Hematopoietic multipotent progenitor cell (in vitro differentiated cells): ENCODE data around the gene PPM1H. TPM values are rescaled to one million over a fixed set of nuclear protein-coding genes. Genes with fewer than 3 reads are reported as not detected.

Experiments used
- DNase-seq, 3 donors: peaks; one replicate each; pipeline ENCODE4 v3.0.0-alpha.2; 2011 to 2015; ENCODE audit warnings: low read depth in 2 of 3, low spot score in 2 of 3
- total RNA-seq: library from RNA; depleted of rRNA; stranded (reverse); fragments of >200 nt; gene quantifications from one replicate; pipeline ENCODE4 v1.2.3, GENCODE V29; 2012

PPM1H gene
- total RNA-seq, 1 donor: 15.1 TPM

DNA sequence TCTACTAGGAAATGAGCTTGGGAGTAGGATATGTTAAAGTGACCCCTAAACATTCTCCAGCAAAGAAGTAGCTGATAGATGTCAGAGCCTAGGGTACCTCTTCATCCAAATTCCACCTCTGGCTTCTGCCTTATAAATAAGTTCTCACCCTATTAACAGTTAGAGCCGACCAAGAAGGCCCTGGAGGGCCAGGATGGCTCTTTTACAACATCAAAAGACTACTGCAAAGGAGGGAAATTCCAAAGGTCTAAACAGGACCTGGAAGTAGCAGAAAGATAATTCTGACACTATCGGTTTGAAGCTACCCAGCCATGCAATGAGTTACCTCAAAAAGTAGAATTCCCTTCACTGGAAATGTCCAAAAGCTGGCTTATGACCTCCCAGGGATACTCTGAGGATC is 90.0 kb downstream of the PPM1H start:
- no peak for DNase-seq

DNA sequence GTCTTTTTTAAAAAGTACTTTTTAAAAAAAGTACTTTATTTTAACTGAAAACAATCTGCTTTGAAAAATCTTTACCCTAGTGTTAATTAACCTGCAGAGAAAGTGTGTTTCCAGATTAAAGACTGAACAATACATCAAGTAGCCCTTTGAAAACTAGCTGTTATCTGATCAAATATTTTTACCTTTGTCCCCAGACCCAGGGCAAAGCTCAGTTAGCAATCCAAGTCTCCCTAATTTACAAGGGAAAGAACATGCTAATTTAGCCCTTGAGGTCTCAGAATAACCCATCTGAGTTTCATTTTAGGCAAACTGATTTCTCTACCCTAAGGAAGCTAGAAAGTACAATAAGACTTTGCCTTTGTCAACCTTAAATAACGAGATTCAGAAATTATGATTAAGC is 91.2 kb downstream of the PPM1H start:
- DNase-seq: no peak

DNA sequence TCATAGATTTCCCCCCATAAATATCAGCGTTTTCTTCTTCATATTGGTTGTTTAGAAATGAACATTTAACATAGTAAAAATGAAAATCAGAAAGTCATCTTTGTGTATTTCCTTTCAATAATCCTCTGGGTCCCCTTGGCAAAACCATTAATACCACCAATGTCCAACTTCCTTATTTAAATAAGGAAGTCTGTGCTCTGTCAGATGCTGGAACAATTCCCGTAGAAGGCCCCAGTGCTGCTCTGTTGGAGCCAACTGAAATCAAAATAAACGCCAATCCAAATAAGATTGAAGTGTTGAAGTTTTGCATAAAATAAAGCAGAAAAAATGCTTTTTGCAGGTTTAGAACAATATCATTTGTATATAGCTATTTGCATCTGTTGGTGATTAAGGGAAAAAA is 93.1 kb downstream of the PPM1H start:
- peak in 2 of 3 donors; percentile 44 to 62 for DNase-seq

DNA sequence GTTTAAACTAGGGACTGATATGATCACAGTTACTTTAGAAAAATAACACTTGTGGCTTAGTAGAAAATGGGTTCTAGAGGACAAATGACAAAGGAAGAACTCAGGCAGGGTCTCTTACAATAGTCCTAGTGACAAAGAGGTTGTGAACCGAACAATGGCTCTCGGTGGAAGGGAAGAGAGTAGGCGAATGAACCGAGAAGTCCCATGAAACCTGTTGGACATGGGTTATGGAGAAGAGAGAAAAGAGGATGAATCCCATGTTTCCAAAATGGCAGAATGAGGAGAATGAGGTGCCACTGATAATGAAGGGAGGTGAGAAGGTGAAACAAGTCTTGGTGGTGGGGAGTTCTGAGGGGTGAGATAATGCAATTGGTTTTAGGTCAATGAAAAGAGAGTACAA is 94.1 kb downstream of the PPM1H start:
- DNase-seq: no peak

DNA sequence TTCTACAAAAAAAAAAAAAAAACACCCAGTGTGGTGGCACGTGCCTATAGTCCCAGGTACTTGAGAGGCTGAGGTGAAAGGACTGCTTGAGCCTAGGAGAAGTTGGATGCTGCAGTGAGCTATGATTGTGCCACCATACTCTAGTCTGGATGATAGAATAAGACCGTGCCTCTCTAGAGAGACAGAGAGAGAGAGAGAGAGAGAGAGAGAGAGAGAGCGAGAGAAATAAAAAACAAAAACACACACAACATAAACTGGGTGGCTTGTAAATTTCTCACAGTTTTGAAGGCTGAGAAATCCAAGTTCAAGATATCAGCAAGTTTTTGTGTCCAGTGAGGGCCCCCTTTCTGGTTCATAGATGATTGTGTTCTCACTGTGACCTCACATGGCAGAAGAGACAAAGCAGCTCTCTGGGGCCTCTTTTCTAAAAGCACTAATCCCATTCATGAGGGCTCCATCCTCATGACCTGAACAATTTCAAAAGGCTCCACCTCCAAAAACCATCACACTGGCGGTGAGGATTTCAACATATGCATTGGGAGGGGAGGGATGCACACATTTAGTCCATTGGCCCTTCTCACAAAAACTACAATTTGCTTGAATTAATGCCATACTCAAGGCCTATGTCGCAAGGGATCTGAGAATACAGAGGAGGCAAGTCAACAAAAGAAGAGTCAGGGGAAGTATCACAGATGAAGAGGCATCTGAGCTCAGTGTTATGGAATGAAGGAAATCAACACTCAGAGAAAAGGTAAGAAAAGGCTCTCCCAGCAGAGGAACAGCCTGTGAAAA is 94.9 kb downstream of the PPM1H start:
- no peak for DNase-seq

DNA sequence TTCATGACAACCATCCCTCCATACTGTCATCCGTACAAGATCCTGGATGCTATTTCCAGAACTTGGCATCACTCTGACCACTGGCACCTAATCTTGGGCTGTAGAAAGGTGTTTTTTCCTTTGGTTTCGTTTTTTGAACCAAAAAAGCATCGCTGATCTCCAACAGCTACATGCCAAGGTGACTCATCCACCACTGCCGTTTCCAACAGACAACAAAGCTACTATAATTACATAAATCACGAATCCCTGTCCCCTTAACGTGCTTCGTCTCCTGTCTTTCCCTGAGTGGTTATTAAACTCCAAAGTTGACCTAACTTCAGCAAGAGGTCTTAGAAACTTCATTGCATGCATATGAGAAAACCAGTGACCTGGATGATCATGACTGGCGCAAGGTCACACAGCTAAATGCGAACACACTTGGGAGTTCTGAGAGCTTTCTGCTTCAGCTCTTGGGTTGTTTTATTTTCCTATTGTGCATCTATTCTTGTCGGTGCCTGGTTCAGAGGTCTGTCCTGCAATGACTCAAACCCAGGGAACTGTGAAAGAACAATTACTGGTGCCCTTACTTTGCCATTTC is 99.9 kb downstream of the PPM1H start:
- DNase-seq: no peak

DNA sequence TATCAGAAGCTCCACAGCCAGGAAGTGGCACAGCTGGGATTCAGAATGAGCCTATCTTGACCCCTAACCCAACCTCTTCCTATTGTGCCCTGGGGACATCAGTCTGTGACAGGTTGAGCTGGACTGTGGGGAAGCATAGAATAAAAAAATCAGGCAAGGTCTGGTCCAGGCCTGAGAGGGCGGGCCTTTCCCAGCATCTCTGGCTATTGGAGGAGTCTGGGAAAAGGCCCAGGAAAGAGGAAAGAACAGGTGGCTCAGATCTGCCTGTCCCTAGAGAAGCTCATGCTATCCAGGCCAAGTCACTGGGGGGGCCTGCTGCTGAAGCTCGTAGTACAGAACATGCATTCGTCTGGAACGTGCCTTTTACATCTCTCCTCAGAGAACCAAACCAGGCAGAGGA is 100.5 kb downstream of the PPM1H start:
- DNase-seq: no peak

DNA sequence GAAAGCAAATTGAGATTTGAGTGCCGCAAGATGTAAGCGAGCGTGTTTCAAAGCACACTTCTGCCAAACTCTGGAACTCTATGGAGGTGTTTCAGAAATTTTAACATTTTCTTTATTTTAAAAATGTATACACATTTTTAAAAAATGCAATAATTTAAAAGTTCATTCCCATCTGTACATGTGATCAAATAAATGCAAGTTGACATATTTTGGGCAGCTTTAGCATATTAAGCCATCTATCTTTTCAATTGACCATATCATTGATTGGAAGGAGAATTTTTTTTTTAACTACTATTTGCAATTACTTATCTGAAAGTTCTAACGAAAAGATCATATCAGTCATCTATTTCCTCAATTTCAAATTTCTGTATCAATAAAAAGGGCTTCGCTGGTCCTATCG is 101.3 kb downstream of the PPM1H start:
- DNase-seq: no peak

DNA sequence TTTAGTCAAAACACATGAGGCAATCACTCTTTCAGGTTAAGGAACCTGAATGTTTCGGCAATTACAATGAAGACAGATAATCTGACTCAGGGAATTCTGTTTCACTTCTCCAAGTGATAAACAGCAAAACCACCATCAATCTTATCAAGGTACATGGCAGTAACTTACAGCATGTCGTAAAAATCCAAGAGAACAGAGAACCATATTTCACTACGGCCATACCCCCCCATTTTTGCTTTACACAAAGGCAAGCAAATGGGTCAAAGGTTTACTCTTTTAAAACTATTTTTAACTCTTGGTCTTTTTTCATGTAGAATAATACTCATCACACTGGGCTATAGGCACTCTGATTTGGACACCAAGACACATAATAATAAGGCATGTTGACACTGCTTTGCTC is 102.4 kb downstream of the PPM1H start:
- DNase-seq: no peak

DNA sequence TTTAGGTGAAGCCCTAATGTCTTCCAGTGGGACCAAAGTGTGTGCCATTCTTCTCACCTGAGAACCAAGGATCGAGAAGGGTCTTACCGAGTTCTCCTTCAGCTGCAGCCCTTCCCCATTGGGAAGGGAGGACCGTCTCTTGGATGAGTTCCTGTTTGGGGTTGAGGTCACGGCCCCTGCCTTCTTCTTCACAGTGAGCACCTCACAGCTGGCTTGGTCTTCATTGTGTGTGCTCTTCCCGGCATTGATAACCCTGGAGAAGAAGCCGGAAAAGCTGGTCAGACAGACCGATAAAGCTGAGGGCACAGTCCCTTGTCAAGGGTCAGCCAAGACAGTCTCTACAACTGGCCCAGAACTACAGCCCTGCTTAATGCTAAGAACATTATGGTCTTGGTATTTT is 102.9 kb downstream of the PPM1H start:
- no peak for DNase-seq

DNA sequence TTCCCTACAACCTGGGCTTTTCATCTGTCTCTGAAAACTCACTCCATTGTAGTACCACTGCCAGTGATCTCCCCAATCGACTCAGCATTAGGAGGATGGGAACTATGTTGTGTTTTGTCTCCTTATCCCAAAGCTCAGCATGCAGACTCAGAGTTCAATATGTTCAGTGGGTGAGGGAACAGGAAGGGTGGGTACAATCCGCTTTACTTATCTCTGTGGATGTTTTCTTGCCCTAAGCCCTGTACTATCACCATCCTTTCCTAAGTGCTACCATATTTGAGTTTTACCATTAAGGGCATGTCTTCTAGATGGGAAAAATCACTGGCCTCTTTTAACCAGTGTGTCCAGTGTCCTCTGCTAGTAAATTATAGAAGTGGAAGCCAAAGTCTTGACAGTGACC is 107.1 kb downstream of the PPM1H start:
- DNase-seq: no peak

DNA sequence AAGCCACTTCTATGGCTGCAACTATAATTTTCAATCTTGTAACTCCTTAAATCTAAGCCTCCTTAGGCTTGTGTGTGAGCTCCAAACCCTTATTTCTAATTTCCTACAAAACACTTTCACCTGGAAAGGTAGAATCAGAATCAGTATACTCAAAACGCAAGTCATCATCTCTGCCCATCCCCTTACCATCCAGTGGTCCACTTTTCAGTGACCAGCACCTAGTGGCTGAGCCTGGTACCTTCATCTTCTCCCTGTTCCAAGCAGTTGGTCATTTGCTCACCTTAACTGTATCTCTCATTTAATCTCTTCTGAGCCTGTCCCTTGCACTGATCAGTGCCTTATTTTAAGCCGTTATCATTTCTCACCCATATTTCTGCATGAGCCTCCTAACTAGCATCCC is 107.9 kb downstream of the PPM1H start:
- DNase-seq: no peak

DNA sequence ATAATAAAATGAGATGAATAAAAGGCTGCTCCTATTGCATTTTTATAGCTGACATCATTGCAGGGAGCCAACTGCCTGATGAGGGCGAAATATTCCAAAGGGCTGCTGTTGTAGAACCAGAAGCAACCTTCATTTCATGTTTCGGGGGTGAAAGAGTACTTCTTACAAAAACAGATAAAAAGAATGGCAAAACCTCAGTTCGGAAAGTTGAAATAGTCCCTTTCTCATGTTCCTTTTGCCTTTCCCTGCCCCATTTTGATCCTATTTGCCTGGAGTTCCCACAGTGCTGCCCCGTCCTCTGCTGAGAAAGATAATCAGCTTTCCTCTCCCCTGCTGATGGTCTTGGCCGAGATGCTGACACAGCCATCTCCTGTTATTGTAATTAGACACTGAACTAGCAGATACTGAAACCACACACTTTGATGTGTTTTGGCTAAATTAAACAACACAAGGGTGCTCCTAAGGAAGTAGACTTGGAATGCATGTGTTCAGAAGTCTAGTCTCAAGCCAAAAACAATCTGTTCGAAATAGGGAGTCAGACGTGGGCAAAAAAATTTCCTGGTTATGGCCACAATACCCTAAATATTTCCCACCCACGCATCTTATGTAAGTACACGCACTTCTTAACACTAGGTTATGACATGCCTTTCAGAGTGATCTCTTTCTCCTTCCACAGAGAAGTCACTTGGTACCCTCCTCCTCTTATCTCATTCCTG is 117.2 kb downstream of the PPM1H start:
- DNase-seq: peak in 2 of 3 donors; percentile 48 to 69

DNA sequence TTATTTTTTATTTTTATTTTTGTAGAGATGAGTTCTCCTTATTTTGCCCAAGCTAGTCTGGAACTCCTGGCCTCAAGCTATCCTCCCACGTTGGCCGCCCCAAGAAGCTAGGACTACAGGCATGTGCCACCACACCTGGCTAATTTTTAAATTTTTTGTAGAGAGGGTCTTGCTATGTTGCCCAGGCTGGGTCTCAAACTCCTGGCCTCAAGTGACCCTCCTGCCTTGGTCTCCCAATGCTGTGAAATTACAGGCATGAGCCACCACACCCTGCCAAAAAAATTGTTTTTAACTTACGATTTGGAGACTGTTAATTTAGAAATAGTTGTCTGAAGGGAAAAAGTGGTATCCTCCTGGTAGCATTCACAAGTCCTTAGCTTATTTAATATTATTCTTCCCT is 120.7 kb downstream of the PPM1H start:
- DNase-seq: no peak

DNA sequence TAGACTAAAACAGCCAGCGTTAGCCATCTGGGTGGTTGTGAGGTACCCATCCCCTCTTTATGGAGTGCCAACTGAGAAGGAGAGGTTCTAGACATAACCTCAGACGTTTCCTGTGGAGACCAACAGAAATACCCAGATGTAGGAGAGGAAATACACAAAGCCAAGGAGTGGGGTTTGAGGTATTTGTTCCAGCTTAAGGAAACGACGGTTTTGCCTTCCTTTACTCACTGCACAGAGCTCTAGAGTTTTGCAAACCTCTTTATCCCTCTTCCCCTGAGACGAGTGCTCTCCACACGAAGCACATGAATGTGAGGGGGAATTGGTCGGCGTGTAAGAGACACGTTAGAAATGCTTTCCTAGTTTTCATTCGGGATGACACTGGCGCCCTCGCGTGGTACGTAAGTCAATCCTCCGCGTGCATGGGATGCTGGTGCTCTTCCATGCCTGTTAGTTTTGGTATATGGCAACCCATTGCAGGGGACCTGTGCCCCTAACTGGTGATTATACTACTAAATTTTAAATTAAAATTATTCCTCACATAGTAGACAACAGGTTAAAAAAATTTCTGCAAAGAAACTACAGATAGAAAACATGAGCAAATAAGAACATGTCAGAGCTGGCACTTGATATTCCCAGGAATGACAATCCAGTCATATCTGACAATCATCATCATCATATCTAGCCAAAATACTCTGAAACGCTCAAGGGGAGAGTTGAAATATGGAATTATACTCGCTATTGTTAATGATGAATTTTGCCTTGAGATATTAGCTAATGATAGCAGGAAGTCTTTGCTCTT is 121.7 kb downstream of the PPM1H start:
- DNase-seq: peak in 2 of 3 donors; percentile 68 to 71

DNA sequence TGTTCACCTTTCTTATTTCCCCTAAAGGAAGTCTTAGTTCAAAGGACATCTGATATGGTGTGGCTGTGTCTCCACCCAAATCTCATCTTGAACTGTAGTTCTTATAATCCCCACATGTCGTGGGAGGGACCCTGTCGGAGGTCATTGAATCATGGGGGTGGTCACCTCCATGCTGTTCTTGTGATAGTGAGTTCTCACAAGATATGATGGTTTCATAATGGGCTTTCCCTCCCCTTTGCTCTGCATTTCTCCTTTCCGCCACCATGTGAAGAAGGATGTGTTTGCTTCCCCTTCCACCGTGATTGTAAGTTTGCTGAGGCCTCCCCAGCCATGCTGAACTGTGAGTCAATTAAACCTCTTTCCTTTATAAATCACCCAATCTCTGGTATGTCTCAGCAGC is 123.5 kb downstream of the PPM1H start:
- peak in 1 of 3 donors; percentile 46 for DNase-seq

DNA sequence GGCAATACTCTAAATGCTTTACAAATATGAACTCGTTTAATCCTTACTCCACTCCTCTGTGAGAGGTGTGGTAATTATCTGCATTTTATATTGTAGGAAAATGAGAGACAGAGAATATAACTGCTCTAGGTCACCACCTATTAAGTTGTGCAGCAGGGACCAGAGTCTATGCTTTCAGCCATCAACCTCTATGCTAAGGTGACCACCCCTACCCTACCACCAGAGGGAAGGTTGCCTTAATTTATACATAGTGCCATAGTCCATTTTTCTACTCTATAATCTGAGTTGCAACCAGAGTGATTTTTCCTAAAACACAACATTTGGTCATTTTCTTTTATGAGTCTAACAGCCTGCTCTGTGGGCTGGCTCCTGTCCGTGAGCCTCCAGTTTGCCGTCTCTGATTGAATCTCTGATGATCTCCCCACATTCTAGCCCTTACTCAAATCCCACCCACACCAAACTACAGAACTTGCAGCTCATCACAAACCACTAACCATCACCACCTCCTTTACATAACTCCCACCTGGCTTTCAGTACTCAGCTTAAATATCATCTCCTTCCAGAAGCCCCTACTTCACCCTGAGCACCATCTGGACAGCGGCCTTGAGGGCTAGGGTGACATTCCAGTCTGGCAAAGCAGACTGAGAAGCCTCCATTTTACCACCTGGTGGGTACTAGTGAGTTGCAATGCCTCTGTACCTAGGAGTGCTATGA is 126.6 kb downstream of the PPM1H start:
- no peak for DNase-seq

DNA sequence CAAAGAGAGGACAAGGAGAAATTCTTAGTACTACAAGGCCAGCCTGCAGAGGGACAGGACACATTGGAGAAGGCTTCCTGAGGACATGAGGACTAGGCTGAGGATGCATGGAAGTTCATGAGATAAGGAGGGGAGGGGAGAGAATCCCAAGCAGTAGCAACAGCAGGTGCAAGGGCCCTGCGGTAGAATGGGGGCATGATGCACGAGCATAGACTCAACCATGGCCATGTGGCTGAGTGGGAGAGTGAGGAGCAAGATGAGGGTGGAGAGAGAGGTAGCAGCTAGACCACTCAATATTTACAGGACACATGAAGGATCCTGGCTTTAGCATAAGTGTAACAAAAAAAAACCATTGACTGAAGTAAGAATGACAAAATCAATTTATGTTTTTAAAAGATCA is 128.1 kb downstream of the PPM1H start:
- DNase-seq: no peak

DNA sequence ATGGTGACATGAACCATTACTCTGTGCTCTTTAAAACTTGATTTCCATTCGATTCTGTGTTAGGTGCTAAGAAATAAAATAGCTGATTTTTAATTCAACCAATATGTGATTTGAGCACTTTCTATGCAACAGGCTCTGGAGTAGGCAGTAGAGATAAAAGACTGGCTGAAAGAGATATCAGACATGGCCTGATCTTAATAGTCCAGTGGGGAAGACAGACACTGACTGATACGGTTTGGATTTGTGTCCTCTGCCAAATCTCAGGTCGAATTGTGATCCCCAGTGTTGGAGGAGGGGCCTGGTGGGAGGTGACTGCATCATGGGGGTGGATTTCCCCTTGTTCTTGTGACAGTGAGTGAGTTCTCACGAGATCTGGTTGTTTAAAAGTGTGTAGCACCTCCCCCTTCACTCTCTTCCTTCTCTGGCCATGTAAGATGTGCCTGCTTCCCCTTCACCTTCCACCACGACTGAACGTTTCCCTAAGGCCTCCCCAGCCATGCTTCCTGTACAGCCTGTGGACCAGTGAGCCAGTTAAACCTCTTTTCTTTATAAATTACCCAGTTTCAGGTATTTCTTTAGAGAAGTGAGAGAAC is 128.6 kb downstream of the PPM1H start:
- no peak for DNase-seq

DNA sequence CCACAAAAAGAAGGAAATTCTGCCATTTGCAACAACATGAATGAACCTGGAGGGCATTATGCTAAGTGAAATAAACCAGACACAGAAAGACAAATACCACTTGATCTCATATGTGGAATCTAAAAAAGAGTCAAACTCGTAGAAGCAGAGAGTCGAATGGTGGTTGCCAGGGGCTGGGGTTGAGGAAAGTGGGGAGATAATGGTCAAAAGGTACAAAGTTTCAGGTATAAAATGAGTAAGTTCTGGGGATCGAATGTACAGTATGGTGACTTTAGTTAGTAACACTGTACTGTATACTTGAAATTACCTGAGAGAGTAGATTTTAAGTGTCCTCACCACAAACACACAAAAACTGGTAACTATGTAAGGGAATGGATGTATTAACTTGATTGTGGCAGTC is 129.4 kb downstream of the PPM1H start:
- no peak for DNase-seq
